ENCODE results near the gene BAZ1A. TPM values are rescaled to one million over a fixed set of nuclear protein-coding genes. Genes with fewer than 3 reads are reported as not detected.

The BAZ1A gene
- total and polyA plus RNA-seq, 4 donors = 4.5 to 44.9 (median 13.3) TPM

DNA sequence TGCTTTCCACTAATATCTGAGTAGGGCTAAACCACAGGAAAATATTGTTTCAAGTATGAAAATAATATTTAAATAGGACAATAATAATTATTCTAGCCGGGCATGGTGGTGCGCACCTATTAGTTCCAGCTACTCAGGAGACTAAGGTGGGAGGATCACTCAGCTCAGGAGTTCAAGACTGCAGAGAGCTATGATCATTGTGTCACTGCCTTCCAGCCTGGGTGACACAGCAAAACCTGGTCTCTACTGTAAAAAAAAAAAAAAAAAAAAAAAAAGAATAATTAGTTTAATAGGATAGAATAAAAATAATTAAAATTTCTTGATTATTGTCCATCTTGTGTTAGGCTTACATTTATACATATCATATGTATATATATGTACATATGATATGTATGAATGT is 38.5 kb upstream of the BAZ1A start (continued):
- TF ChIP-seq, protein P1, sequence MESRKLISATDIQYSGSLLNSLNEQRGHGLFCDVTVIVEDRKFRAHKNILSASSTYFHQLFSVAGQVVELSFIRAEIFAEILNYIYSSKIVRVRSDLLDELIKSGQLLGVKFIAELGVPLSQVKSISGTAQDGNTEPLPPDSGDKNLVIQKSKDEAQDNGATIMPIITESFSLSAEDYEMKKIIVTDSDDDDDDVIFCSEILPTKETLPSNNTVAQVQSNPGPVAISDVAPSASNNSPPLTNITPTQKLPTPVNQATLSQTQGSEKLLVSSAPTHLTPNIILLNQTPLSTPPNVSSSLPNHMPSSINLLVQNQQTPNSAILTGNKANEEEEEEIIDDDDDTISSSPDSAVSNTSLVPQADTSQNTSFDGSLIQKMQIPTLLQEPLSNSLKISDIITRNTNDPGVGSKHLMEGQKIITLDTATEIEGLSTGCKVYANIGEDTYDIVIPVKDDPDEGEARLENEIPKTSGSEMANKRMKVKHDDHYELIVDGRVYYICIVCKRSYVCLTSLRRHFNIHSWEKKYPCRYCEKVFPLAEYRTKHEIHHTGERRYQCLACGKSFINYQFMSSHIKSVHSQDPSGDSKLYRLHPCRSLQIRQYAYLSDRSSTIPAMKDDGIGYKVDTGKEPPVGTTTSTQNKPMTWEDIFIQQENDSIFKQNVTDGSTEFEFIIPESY (IDR thresholded peaks at IDR 0.05) = no peak
- no peak for TF ChIP-seq JUND (IDR thresholded peaks at IDR 0.05)
- no peak for TF ChIP-seq GABPA (IDR thresholded peaks at IDR 0.05 in 1 of 2, conservative IDR thresholded peaks at IDR 0.05 in 1 of 2)
- TF ChIP-seq FOXA1 (IDR thresholded peaks at IDR 0.05) = no peak
- TF ChIP-seq HNF4G (IDR thresholded peaks at IDR 0.05) = no peak

DNA sequence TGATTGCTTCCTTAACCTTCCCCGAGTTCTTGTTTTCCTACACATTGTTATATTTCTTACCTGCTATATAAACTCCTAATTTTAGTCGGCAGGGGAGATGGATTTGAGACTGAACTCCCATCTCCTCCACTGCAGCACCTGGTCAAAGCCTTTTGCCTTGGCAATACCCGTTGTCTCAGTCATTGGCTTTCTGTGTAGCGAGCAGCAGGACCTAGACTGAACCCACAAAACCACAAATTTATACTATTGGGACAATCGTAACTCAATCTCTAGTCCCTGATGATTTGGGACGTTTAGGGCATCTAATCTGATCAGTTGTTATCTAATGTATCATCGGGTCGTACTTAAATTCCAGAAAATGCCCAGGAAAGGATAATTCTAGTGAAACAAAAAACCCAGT is 37.8 kb upstream of the BAZ1A start:
- Histone ChIP-seq H3K9me3 (ENCODE audit: control insufficient read depth in 4 of 4, low read length in 3 of 4) (no peaks in the 10 kb centered on the region), H3K4me3 (ENCODE audit: low read depth in 1 of 3, low read length in 3 of 3) (no peak overlapping the region), H3K9ac (ENCODE audit: low read depth in 1 of 2, low read length in 2 of 2) (no peak overlapping the region), H3K4me1 (ENCODE audit: control insufficient read depth in 4 of 4, insufficient read depth in 4 of 4, low read length in 3 of 4) (no peaks in the 10 kb centered on the region), H3K27me3 (ENCODE audit: control insufficient read depth in 4 of 4, insufficient read depth in 4 of 4, low read length in 3 of 4) (no peaks in the 10 kb centered on the region), H3K27ac (ENCODE audit: low read depth in 1 of 2, low read length in 2 of 2) (no peak overlapping the region), H3K36me3 (ENCODE audit: control insufficient read depth in 4 of 4, insufficient read depth in 3 of 4, low read depth in 1 of 4, low read length in 3 of 4) (no peaks in the 10 kb centered on the region)
- no peak for TF ChIP-seq RXRA (IDR thresholded peaks at IDR 0.05)
- WGBS = 89% methylated on average over 8 of the region's 8 CpGs
- DNase-seq (ENCODE audit: low spot score) = no peak

DNA sequence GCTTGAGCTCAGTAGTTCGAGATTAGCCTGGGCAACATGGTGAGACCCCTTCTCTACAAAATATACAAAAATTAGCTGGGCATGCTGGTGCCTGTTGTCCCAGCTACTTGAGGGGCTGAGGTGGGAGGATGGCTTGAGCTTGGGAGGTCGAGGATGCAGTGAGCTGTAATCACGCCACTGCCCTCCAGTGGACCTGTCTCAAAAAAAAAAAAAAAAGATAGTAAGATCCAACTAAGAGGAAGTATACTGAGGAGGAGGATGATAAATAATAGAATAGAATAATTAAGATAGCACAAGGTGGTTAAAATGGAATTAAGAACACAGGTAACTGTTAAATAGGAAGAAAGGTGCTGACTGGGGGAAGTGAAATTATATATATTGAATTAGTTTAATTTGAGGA is 37.0 kb upstream of the BAZ1A start:
- Histone ChIP-seq H3K27ac (ENCODE audit: low read depth in 1 of 2, low read length in 2 of 2) (no peak overlapping the region), H3K27me3 (ENCODE audit: control insufficient read depth in 4 of 4, insufficient read depth in 4 of 4, low read length in 3 of 4) (no peaks in the 10 kb centered on the region), H3K4me3 (ENCODE audit: low read depth in 1 of 3, low read length in 3 of 3) (no peak overlapping the region), H3K36me3 (ENCODE audit: control insufficient read depth in 4 of 4, insufficient read depth in 3 of 4, low read depth in 1 of 4, low read length in 3 of 4) (no peaks in the 10 kb centered on the region), H3K9ac (ENCODE audit: low read depth in 1 of 2, low read length in 2 of 2) (no peak overlapping the region), H3K9me3 (ENCODE audit: control insufficient read depth in 4 of 4, low read length in 3 of 4) (no peaks in the 10 kb centered on the region), H3K4me1 (ENCODE audit: control insufficient read depth in 4 of 4, insufficient read depth in 4 of 4, low read length in 3 of 4) (no peaks in the 10 kb centered on the region)
- WGBS = 74% methylated on average over 3 of the region's 3 CpGs
- no peak for DNase-seq (ENCODE audit: low spot score)
- TF ChIP-seq HNF4A (conservative IDR thresholded peaks at IDR 0.05) = no peak
- TF ChIP-seq, protein P2, sequence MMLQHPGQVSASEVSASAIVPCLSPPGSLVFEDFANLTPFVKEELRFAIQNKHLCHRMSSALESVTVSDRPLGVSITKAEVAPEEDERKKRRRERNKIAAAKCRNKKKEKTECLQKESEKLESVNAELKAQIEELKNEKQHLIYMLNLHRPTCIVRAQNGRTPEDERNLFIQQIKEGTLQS (IDR thresholded peaks at IDR 0.05) = no peak
- no peak for TF ChIP-seq YY1 (IDR thresholded peaks at IDR 0.05)
- TF ChIP-seq, protein P3, sequence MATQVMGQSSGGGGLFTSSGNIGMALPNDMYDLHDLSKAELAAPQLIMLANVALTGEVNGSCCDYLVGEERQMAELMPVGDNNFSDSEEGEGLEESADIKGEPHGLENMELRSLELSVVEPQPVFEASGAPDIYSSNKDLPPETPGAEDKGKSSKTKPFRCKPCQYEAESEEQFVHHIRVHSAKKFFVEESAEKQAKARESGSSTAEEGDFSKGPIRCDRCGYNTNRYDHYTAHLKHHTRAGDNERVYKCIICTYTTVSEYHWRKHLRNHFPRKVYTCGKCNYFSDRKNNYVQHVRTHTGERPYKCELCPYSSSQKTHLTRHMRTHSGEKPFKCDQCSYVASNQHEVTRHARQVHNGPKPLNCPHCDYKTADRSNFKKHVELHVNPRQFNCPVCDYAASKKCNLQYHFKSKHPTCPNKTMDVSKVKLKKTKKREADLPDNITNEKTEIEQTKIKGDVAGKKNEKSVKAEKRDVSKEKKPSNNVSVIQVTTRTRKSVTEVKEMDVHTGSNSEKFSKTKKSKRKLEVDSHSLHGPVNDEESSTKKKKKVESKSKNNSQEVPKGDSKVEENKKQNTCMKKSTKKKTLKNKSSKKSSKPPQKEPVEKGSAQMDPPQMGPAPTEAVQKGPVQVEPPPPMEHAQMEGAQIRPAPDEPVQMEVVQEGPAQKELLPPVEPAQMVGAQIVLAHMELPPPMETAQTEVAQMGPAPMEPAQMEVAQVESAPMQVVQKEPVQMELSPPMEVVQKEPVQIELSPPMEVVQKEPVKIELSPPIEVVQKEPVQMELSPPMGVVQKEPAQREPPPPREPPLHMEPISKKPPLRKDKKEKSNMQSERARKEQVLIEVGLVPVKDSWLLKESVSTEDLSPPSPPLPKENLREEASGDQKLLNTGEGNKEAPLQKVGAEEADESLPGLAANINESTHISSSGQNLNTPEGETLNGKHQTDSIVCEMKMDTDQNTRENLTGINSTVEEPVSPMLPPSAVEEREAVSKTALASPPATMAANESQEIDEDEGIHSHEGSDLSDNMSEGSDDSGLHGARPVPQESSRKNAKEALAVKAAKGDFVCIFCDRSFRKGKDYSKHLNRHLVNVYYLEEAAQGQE (IDR thresholded peaks at IDR 0.05) = no peak
- peak in 1 of 2 donors; percentile 18 for TF ChIP-seq RAD21 (IDR thresholded peaks at IDR 0.05)
- TF ChIP-seq, protein P1 (IDR thresholded peaks at IDR 0.05) = no peak
- no peak for TF ChIP-seq FOXA1 (IDR thresholded peaks at IDR 0.05)

Data from liver (tissue), 9 donors.